ENCODE measurements around the gene RRP1.
"Not testable (repeated sequence)": the region's sequence is repeated elsewhere in the genome, so short reads cannot be mapped to it uniquely, and the experiment has no call there.

Gene RRP1

DNA sequence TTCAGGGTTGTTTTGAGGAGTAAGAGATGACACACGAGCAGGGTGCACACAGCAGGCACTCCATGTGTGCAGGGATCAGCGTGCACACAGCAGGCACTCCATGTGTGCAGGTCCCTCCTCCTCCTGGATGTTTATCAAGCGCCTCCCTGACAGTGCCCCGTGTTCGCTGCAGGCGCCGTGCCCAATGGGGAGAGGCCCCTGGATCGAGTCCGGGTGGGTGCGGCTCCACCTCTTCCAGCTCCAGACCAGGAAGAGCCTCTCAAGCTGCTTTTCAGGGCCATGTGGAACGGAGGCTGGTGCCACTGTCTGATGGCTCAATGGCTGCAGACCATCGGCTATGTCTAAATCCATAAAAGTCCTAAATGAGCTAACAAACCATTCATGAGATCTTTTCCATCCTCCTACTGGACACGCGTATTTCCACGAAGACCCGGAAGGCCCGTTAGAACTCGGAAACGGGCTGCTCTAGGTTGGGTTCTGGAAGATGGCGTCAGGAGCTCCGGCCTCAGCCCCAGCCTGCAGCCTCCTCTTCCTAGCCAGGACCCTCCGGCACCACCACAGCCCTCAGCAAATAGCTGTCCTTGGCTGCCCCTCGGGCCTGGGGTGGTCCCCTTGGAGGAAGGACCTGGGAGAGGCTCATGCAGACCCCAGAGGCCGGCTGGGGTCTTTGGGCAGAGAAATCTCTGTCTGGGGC, 36.0 kb downstream of the RRP1 start:
- DNase-seq (ENCODE audit: low read depth, low spot score), result no peak

GRCh38 chr21:43825936-43826622, 36.7 kb downstream of the RRP1 start:
- H3K4me3 ChIP-seq (ENCODE audit: low read length), result no peak overlapping the region
- DNase-seq (ENCODE audit: low read depth, low spot score), result no peak

More for the DNA sequence above, 36.0 kb downstream of the RRP1 start:
- H3K4me3 ChIP-seq (ENCODE audit: low read length), result no peak overlapping the region

- no peak overlapping the region for H3K4me3 ChIP-seq (ENCODE audit: low read length)
- DNase-seq (ENCODE audit: low read depth, low spot score), result no peak
Observed at GRCh38 chr21:43826623-43826974, 37.2 kb downstream of the RRP1 start.

GRCh38 chr21:43827015-43827611, 37.7 kb downstream of the RRP1 start:
- H3K4me3 ChIP-seq (ENCODE audit: low read length), result no peak overlapping the region
- no peak for DNase-seq (ENCODE audit: low read depth, low spot score)

DNA sequence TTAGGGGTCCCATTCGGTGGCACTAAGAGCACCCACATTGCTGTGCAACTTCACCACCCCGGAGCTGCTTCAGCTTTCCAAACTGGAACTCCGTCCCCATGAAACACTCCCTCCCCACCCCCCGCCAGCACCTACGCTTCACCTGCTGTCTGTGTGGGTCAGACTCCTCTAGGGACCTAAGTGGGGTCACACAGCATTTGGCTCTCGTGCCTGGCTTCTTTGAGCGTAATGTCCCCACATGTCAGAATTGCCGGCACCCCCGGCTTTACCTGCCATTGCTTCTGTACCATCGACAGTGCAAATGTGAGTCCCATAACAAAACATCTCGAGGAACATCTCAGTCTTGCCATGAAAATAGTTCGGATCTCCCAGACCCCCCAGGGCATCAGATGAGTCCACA, 39.8 kb downstream of the RRP1 start:
- H3K4me3 ChIP-seq (ENCODE audit: low read length), result no peak overlapping the region
- no peak for DNase-seq (ENCODE audit: low read depth, low spot score)

- DNase-seq (ENCODE audit: low read depth, low spot score), result no peak
- no peak overlapping the region for H3K4me3 ChIP-seq (ENCODE audit: low read length)
Observed at GRCh38 chr21:43829575-43830119, 40.3 kb downstream of the RRP1 start.

DNA sequence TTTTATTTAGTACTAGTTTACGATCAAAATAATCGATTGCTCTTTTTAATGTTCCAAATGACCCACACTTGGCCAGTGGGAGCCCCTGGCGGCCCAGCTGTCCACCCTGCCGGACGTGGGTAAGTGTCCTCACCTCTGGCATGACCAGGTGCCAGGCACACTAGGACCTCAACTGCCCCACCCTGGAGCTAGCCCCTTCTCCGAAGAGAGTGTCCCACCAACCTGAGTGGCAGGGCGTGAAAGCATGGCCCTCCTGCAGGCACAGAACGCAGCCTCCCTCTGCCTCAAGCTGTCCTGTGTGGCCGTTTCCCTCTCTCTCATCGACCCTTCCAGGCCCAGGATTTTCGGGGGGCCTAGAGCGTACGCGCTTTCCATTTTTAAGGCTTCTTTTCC, 42.8 kb downstream of the RRP1 start:
- no peak for DNase-seq (ENCODE audit: low read depth, low spot score)

GRCh38 chr21:43832648-43833047, 43.3 kb downstream of the RRP1 start:
- DNase-seq (ENCODE audit: low read depth, low spot score), result no peak
- no peak overlapping the region for H3K4me3 ChIP-seq (ENCODE audit: low read length)

More for the DNA sequence above, 42.8 kb downstream of the RRP1 start:
- H3K4me3 ChIP-seq (ENCODE audit: low read length), result no peak overlapping the region

GRCh38 chr21:43834146-43834905, 44.9 kb downstream of the RRP1 start:
- no peak for DNase-seq (ENCODE audit: low read depth, low spot score)
- no peak overlapping the region for H3K4me3 ChIP-seq (ENCODE audit: low read length)

- no peak overlapping the region for H3K4me3 ChIP-seq (ENCODE audit: low read length)
- DNase-seq (ENCODE audit: low read depth, low spot score), result no peak
Observed at GRCh38 chr21:43835050-43835449, 45.7 kb downstream of the RRP1 start.

- no peak overlapping the region for H3K4me3 ChIP-seq (ENCODE audit: low read length)
- no peak for DNase-seq (ENCODE audit: low read depth, low spot score)
Observed at GRCh38 chr21:43835861-43836260, 46.5 kb downstream of the RRP1 start.

DNA sequence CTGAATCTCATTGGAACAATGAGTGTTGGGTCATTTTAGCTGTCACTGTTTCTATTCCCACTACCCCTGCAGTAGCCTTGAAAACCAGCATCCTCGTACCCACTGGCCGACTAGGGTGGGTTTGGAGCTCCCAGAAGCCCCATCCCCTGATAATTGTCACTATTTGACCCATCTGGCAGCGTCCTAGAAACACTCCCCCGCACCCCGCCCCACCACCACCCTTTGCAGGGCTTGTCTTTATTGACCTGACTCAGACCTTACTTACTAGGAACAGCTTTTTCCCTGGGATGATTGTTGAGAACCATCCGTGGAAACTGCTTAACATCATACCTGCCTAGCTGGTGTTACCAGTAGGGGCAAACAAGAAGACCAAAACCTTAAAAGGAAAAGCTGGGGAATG, 47.2 kb downstream of the RRP1 start:
- no peak for DNase-seq (ENCODE audit: low read depth, low spot score)
- H3K4me3 ChIP-seq (ENCODE audit: low read length), result no peak overlapping the region

DNA sequence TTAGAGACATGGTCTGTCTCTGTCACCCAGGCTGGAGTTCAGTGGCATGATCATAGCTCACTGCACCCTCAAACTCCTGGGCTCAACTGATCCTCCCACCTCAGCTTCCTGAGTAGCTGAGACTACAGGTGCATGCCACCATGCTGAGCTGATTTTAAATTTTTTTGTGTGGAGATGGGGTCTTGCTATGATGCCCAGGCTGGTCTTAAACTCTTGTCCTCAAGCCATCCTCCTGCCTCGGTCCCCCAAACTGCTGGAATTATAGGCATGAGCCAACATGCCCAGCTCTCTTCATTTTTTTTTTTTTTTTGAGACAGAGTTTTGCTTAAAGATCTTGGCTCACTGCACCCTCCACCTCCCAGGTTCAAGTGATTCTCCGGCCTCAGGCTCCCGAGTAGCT, 50.9 kb downstream of the RRP1 start:
- no peak overlapping the region for H3K4me3 ChIP-seq (ENCODE audit: low read length)
- no peak for DNase-seq (ENCODE audit: low read depth, low spot score)

DNA sequence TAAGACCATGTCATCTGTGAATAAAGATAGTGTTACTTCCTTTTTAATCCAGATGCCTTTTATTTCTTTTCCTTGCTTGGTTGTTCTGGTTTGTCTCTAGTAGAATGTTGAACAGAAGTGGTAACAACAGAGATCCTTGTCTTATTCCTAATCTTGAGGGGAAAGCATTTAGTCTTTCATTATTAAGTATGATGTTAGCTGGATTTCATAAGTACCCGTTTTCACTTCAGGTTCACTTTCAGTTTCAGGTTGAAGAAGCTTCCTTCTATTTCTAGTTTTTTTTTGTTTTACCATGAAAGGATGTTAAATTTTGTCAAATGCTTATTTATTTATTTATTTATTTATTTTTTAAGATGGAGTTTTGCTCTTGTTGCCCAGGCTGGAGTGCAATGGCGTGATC, 53.4 kb downstream of the RRP1 start:
- DNase-seq (ENCODE audit: low read depth, low spot score), result no peak
- no peak overlapping the region for H3K4me3 ChIP-seq (ENCODE audit: low read length)

DNA sequence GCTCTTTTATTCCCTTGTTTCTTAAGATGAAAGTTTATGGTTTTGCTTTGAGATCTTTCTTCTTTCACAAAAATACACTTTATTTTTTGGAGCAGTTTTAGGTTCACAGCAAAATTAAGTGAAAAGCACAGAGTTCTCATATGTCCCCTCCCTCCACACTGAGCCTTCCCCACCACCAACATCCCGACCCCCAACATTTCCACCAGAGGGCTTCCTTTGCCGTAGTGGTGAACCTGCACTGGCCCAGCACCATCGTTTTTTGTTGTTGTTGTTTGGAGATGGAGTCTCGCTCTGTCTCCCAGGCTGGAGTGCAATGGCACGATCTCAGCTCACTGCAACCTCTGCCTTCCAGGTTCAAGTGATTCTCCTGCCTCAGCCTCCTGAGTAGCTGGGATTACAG, 55.5 kb downstream of the RRP1 start:
- not testable (repeated sequence) for H3K4me3 ChIP-seq (ENCODE audit: low read length); DNase-seq (ENCODE audit: low read depth, low spot score)

GRCh38 chr21:43845386-43845785, 56.0 kb downstream of the RRP1 start:
- DNase-seq (ENCODE audit: low read depth, low spot score), result no peak
- H3K4me3 ChIP-seq (ENCODE audit: low read length), result no peak overlapping the region

DNA sequence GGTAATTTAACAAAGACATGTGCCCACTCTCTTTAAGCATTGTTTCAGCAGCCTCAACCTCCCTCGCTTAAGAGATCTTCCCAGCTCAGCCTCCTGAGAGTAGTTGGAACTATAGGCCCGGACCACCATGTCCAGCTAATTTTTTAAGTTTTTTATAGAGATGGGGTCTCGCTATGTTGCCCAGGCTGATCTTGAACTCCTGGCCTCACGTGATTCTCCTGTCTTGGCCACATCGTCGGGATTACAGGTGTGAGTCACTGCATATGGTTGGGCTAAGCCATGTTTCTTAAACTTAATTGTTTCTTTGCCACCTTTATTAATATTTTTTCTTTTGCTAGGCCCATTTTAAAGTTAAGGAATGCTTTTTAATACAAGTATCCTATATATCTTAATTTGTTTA, 57.1 kb downstream of the RRP1 start:
- DNase-seq (ENCODE audit: low read depth, low spot score), result no peak
- H3K4me3 ChIP-seq (ENCODE audit: low read length), result no peak overlapping the region

DNA sequence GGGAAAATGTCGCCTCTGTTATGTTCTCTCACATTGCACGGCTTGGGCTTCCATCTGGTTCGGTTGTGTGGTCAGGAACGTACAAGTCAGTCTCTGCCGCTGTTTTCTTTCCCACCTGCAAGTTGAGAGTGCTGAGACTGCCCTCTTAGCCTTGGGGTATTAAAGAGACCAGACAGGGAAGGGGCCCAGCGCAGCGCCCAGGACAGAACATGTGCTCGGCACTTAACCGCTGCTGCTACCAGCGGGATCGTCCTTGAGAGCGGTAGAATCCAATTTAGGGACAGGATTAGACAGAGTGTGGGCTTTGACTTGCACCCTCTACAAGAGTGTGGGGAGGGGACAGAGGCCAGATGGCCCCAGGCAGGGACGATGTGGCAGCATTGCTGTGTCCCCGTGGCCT, 57.9 kb downstream of the RRP1 start:
- H3K4me3 ChIP-seq (ENCODE audit: low read length), result no peak overlapping the region
- no peak for DNase-seq (ENCODE audit: low read depth, low spot score)

DNA sequence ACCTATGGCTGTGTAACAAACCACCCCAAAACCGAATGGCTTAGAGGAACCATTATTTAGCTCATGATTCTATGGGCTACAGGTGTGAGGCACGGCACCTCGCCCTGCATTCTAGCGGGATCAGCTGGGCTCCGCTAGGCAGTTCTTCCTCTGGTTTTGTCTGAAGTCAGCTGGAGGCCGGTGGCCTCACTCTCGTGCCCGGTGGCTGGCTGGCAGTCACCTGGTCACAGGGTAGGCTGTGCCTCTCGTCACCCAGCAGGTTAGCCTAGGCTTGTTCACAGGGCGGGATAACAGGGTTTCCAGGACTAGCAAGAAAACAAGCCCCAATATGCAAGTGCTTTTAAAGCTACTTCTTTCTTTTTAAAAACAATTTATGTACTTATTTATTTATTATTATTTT, 59.4 kb downstream of the RRP1 start:
- no peak for DNase-seq (ENCODE audit: low read depth, low spot score)
- H3K4me3 ChIP-seq (ENCODE audit: low read length), result no peak overlapping the region
